KOPT-K1 (cell line): ENCODE data around the gene GPR137.

ENCODE experiments used
- H3K27ac ChIP-seq: fragments of 200-600 bp; sonication (generic); 2 replicates; pipeline ENCODE4 v1.5.1; 2016; ENCODE audit warnings: antibody characterized with exemption, mild to moderate bottlenecking, low read depth, low read length; ENCODE audit not compliant: poor library complexity, severe bottlenecking
- H3K36me3 ChIP-seq: fragments of 200-600 bp; sonication (generic); 2 replicates; pipeline ENCODE4 v1.5.1; 2017; ENCODE audit warnings: antibody characterized with exemption, mild to moderate bottlenecking, low read length, moderate library complexity; ENCODE audit not compliant: insufficient read depth
- H3K9me3 ChIP-seq: fragments of 200-600 bp; sonication (generic); 2 replicates; pipeline ENCODE4 v1.5.1; 2017; ENCODE audit warnings: antibody characterized with exemption, low read length, mild to moderate bottlenecking; ENCODE audit not compliant: insufficient read depth, poor library complexity, severe bottlenecking

Gene GPR137

DNA sequence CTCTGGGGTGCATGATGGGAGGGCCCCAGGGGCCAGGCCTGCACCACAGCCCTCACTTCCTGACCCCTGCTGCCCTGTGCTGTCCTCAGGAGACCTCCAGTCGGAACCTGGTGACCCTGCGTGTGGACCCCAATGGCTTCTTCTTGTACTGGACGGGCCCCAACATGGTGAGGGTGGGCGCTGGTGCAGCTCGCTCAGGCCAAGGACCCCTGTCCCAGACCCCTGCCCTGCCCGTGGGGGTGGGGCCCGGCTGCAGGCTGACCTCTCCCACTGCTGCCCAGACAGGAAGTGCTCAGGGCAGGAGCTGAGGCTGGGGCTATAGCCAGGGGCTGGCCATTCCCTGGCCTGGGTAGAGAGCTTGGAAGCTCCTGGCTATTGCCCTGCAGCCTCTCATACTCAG, 31.3 kb upstream of the GPR137 start:
- H3K9me3 ChIP-seq = no peaks in the 10 kb centered on the region
- peaks cover 14% of the 10 kb centered on the region; the same call in 1 of the 2 replicates for H3K36me3 ChIP-seq
- H3K27ac ChIP-seq = no peak overlapping the region

DNA sequence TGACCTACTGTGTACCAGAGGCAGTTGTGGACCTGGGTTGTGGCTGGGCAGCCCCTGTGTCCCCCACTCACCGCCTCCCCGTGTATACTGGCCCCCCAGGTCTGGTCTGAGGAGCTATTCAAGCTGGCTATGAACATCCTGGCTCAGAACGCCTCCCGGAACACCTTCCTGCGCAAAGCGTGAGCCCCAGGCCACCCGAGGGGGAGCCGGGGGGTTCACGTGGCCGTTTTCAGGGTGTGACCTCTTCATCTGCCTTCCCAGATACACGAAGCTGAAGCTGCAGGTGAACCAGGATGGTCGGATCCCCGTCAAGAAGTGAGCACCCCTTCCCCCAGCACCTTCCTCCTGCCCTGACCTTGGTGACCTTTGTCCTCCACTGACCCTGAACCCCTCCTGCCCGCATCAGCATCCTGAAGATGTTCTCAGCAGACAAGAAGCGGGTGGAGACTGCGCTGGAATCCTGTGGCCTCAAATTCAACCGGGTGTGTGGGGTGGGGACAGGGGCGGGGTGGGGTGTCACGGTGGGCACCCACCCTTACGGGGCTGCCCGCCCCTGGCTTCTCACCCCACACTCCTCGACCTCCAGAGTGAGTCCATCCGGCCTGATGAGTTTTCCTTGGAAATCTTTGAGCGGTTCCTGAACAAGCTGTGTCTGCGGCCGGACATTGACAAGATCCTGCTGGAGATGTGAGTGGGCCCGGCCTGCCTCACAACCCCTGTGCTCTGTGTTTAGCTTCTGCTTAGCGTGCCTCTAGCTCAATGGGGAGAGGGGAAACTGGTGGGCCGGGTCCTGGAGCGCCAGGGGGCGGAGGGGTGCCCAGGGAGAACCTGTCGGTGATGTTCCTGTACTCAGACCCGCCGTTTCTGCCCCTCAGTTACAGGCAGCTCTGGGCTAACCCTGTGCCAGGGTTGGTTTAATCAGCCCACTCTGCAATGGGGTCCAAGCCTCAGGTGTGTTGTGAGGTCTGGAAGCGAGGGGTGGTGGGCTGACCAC, 30.2 kb upstream of the GPR137 start:
- Histone ChIP-seq H3K9me3 (no peaks in the 10 kb centered on the region), H3K27ac (no peak overlapping the region), H3K36me3 (peaks cover 24% of the 10 kb centered on the region; the same call in 1 of the 2 replicates)

DNA sequence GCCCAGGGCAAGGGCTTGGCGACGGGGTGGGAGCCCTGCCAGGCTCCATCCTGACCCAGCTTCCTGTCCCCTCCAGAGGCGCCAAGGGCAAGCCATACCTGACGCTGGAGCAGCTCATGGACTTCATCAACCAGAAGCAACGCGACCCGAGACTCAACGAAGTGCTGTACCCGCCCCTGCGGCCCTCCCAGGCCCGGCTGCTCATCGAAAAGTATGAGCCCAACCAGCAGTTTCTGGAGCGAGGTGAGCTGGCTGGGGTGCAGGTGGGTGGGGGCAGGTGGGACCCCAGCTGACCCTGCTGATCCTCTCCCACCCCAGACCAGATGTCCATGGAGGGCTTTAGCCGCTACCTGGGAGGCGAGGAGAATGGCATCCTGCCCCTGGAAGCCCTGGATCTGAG, 29.3 kb upstream of the GPR137 start:
- peaks cover 24% of the 10 kb centered on the region; the same call in 1 of the 2 replicates for H3K36me3 ChIP-seq
- H3K27ac ChIP-seq = no peak overlapping the region
- no peaks in the 10 kb centered on the region for H3K9me3 ChIP-seq

DNA sequence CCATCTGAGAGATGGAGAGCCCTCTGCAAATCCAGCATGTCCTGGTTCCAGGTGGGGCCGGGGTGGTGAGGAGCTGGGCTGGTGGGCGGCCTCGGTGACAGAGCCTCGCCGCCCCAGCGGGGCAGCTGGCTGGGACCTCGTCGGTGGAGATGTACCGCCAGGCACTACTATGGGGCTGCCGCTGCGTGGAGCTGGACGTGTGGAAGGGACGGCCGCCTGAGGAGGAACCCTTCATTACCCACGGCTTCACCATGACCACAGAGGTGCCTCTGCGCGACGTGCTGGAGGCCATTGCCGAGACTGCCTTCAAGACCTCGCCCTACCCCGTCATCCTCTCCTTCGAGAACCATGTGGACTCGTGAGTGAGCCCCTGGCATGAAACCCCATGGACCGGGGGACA, 27.3 kb upstream of the GPR137 start:
- peaks cover 24% of the 10 kb centered on the region; the same call in 1 of the 2 replicates for H3K36me3 ChIP-seq
- no peak overlapping the region for H3K27ac ChIP-seq

DNA sequence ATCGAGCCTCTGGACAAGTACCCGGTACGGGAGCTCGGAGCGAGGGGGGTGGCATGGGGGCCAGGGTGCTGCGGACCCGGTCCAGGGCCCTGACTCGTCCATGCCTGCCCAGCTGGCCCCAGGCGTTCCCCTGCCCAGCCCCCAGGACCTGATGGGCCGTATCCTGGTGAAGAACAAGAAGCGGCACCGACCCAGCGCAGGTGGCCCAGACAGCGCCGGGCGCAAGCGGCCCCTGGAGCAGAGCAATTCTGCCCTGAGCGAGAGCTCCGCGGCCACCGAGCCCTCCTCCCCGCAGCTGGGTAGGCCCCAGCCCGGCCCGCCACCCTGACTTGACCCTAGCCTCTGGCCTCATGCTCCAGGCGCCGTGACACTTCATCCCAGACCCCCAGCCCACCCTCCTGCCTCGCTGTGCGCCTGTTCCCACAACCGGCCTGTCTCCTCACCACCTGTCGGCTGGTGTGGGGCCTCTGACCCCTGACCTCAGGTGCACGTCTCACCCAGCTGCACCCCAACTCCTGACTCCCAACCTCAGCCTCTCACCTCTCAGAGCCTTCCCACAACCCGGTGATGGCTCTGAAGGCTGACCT, 26.6 kb upstream of the GPR137 start:
- H3K36me3 ChIP-seq = peaks cover 24% of the 10 kb centered on the region; the same call in 1 of the 2 replicates
- no peaks in the 10 kb centered on the region for H3K9me3 ChIP-seq
- no peak overlapping the region for H3K27ac ChIP-seq

More for the DNA sequence above, 27.3 kb upstream of the GPR137 start:
- H3K9me3 ChIP-seq = no peaks in the 10 kb centered on the region

DNA sequence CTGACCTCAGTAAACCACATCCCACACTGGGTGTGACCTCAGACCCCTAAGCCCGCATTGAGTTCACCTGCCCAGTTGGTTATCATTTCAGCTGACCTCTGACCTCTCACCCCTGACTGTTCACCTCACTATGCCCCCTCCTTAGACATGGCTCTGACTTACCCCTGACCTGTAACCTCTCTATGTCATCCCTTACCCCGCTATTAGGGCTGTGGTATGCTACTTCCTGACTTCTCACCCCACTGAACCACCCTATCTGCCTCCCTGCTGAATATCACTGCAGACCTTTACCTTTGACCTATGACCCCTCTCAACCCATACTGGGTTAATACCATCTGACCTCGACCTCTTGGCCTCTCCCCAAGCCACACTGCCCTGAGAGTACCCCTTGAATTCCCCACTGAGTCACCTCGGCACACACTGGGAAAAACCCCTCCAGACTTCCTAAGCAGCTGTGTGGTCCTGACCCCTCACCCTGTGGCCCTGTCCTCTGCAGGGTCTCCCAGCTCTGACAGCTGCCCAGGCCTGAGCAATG, 26.0 kb upstream of the GPR137 start:
- Histone ChIP-seq H3K27ac (no peak overlapping the region), H3K9me3 (no peaks in the 10 kb centered on the region), H3K36me3 (peaks cover 24% of the 10 kb centered on the region; the same call in 1 of the 2 replicates)

DNA sequence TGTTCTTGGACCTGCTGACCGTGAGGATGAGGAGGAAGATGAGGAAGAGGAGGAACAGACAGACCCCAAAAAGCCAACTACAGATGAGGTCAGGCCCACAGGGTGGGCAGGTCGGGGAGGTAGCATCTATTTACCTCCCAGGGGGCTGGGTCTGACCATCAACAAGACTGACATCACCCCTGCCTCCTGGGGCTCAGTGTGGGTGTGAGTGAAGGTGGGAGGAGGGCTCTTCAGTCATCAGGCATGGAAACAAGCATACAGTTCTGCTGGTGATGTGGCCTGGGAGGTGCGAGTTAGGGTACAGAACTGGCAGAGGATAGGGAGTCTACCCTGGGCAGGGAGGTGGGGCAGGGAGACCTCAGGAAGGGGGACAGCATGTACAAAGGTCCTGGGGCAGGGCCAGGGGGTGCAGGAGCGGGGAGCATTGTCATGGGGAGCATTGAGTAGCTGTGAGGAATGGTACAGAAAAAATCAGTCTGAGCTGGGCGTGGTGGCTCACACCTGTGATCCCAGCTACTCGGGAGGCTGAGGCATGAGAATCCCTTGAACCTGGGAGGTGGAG, 25.4 kb upstream of the GPR137 start:
- H3K9me3 ChIP-seq = no peaks in the 10 kb centered on the region
- H3K36me3 ChIP-seq = peaks cover 24% of the 10 kb centered on the region; the same call in 1 of the 2 replicates
- no peak overlapping the region for H3K27ac ChIP-seq

DNA sequence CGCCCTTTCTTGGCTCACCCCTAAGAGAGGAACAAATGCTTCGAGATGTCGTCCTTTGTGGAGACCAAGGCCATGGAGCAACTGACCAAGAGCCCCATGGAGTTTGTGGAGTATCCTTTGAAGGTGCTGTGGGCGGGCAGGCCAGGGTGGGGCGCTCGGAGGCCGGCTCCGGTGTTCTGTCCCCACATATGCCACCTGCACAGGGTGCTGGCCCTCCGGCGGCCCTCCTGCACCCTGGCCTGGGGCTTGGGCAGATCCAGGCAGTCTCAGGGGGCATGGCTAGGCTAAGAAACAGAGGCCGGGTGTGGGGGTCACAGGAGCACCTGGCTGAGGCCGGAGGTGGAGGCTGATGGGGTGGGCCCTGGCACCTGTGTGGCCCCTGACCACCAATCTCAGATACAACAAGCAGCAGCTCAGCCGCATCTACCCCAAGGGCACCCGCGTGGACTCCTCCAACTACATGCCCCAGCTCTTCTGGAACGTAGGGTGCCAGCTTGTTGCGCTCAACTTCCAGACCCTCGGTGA, 24.0 kb upstream of the GPR137 start:
- H3K9me3 ChIP-seq = no peaks in the 10 kb centered on the region
- H3K27ac ChIP-seq = no peak overlapping the region
- H3K36me3 ChIP-seq = peaks cover 19% of the 10 kb centered on the region; the same call in 1 of the 2 replicates

DNA sequence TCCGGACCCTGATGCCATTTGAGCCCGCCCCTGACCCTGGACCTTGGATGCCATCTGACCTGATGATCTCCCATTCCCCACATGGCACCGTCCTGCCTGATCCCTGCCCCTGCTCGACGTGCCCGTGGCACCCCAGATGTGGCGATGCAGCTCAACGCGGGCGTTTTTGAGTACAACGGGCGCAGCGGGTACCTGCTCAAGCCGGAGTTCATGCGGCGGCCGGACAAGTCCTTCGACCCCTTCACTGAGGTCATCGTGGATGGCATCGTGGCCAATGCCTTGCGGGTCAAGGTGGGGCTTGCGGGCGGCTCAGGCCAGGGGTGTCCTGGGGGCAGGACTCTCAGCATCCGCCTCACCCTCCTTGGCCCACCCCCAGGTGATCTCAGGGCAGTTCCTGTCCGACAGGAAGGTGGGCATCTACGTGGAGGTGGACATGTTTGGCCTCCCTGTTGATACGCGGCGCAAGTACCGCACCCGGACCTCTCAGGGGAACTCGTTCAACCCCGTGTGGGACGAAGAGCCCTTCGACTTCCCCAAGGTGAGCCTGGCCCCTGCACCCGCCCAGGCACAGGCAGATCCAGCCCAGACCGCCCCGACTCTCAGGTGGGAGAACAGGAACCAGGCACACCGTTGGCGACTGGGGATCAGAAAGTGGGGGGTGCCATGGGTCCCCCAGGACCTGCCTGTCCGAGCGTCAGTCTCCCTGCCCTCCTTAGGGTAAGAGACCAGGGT, 23.2 kb upstream of the GPR137 start:
- H3K9me3 ChIP-seq = no peaks in the 10 kb centered on the region
- H3K36me3 ChIP-seq = peaks cover 18% of the 10 kb centered on the region; the same call in 1 of the 2 replicates
- no peak overlapping the region for H3K27ac ChIP-seq

DNA sequence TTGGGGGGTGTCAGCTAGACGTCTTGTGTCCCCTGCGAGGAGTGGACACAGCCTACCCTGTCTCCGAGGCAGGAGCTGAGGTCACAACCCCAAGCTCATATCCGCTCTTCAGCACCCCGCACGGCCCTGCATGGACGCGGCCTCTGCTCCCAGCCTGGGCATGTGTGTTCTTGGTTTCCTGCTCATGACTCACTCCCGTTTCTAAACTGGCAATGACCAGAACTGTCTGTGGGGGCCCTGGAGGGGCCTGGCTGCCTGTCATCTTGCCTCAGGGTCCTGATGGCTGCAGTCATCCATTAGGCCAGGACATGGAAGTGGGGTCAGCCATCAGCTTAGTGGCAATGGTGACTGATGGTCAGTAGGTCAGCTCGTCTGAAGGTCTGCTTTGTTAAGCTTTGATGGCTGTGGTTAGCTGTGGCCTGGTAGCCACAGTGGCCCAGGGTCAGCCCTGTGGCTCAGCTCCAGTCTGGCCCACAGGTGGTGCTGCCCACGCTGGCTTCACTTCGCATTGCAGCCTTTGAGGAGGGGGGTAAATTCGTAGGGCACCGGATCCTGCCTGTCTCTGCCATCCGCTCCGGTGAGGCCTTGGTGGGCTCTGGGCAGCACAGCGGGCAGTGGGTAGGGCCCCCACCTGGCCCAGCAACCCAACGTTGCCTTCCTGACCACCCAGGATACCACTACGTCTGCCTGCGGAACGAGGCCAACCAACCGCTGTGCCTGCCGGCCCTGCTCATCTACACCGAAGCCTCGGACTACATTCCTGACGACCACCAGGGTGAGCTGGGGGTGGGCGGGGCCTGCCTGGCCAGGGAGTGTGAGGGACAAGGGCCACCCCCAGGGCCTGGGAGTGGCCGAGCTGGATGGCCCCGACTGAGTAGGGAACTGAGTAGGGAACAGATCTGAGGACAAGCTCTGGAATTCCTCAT, 22.4 kb upstream of the GPR137 start:
- H3K9me3 ChIP-seq = no peaks in the 10 kb centered on the region
- H3K36me3 ChIP-seq = peaks cover 16% of the 10 kb centered on the region; the same call in 1 of the 2 replicates
- no peak overlapping the region for H3K27ac ChIP-seq

DNA sequence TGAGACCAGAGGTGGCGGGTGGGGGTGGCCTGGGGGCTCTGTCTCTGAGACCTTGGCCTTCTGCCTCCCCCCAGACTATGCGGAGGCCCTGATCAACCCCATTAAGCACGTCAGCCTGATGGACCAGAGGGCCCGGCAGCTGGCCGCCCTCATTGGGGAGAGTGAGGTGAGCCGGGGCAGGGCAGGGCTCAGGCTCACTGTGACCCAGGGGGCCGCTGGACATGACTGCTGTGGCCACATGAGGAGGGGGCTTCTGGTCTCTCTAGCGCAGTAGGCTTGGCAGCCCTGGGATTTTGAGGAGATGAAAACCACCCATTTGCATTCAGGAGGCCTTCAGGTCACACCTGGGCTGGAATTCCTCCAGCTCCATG, 21.7 kb upstream of the GPR137 start:
- no peak overlapping the region for H3K27ac ChIP-seq
- no peaks in the 10 kb centered on the region for H3K9me3 ChIP-seq
- peaks cover 11% of the 10 kb centered on the region; the same call in 1 of the 2 replicates for H3K36me3 ChIP-seq

DNA sequence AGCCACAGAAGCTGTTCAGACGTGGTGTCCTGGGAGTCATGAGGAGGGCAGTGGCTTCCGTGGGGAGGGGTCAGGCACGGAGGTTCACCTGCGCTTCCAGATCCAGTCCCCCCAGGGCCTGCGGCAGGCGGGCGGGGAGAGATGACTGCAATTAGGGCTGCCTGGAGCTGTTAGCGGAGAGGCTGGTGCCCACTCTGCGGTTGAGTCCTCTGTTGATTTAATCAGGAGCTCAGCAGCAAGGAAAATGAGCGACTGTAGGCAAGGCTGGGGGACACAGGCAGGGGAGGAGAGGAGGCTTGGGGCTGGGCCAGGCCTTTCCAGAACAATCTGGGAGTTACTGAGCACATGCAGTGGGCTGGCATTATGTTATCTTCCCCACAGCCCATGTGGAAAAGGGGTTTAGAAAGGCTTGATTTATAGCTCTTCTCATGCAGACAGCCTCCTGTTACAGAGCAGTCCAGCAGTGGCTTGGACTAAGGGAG, 21.2 kb upstream of the GPR137 start:
- H3K9me3 ChIP-seq = no peaks in the 10 kb centered on the region
- H3K27ac ChIP-seq = no peak overlapping the region
- peaks cover 9% of the 10 kb centered on the region; the same call in 1 of the 2 replicates for H3K36me3 ChIP-seq
